Measurements from ENCODE around the gene DUSP5.

Gene DUSP5

DNA sequence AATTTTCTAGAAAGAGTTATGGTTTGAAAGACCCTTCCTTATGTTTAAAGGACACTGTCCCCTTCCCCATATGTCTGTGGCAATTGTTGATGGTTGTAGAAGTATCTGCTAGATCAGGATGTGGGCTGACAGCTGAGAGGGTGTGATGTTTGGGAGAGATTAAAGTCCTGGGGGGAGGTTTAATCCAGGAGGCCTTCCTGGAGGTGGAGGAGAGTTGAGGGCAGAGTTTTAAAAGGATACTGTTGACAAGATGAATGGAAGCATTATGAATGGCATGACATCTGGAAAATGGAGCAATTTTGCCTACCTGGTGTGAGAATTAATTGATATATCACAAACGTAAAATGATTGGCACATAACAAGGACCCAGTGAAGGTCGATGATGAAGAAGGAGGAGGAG lies 36.9 kb downstream of the DUSP5 start:
- no peaks in the 10 kb centered on the region for H3K27me3 ChIP-seq (ENCODE audit: control insufficient read depth, insufficient read depth, low read length)
- H3K9me3 ChIP-seq (ENCODE audit: control insufficient read depth, insufficient read depth, low read depth, low read length): no peaks in the 10 kb centered on the region
- no peaks in the 10 kb centered on the region for H3K36me3 ChIP-seq (ENCODE audit: control insufficient read depth, insufficient read depth, low read length)
- no peak overlapping the region for H3K27ac ChIP-seq (ENCODE audit: low read depth, low read length)
- no peak overlapping the region for H3K4me3 ChIP-seq (ENCODE audit: low read depth, low read length)
- peaks cover 24% of the 10 kb centered on the region for H3K4me1 ChIP-seq (ENCODE audit: control insufficient read depth, insufficient read depth, low read length)
- H3K9ac ChIP-seq (ENCODE audit: low read length): no peak overlapping the region

DNA sequence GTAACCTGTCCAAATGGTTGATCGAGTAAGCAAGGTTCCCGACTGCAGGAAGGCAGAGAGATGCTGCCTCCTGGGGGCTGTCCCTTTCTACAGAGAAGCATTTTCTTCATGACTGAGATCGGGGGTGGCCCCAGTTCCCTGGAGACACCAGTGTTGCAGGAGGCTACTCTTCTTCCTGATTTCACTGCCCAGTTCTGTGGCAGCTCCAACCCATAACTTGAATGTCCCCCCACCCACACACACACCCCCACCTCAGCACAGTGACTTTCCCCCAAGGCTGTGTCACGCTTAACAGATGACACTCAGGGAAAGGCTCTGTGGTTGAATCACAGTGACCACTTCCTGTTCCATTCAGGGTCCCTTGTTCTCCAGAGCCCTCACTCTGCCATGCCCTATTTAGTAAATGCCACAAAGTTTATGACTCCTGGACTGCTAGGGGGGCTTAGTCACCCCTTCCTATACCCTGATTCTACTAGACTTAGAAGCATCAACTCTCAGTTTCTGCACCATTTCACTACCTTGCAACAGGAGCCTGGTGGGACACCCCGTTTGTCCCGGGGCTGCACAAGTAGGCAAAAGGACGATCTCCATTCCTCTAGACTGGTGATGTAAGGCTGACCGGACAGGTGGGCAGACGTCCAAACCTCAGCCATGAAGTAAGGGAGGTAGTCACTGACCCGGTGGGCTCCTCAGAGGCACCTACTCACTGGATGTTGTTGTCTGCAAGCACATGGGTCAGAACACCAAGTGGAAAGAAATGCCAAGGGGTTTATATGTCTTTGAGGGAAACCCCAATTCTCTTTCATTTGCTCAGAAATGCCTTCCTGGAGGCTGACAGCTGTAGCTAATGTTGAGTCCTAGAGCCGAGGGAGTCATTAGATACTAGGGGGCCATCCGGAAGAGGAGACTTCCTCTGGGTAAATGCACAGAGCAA lies 38.5 kb downstream of the DUSP5 start:
- H3K36me3 ChIP-seq (ENCODE audit: control insufficient read depth, insufficient read depth, low read length): no peaks in the 10 kb centered on the region
- H3K4me1 ChIP-seq (ENCODE audit: control insufficient read depth, insufficient read depth, low read length): peaks cover 14% of the 10 kb centered on the region
- H3K4me3 ChIP-seq (ENCODE audit: low read depth, low read length): no peak overlapping the region
- H3K9me3 ChIP-seq (ENCODE audit: control insufficient read depth, insufficient read depth, low read depth, low read length): no peaks in the 10 kb centered on the region
- no peaks in the 10 kb centered on the region for H3K27me3 ChIP-seq (ENCODE audit: control insufficient read depth, insufficient read depth, low read length)
- H3K27ac ChIP-seq (ENCODE audit: low read depth, low read length): no peak overlapping the region
- no peak overlapping the region for H3K9ac ChIP-seq (ENCODE audit: low read length)

DNA sequence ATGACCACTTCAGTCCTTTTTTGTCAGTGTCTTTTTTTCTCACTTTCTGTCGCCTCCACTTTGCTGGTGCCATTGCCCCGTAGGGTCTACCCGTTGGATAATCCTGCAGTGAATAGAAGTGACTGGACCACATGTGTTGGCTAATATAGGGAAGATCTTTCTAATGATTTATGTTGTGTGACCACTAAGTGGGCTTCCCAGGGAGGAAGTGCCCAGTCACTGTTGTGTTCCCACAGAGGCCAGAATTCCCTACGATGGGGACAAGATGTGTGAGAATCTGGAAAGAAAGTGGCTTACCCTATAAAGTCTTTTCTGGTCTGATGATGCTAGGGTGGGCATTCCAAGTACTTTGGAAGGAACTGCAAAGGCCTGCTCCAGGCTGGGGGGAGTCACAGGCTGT lies 41.4 kb downstream of the DUSP5 start:
- no peaks in the 10 kb centered on the region for H3K27me3 ChIP-seq (ENCODE audit: control insufficient read depth, insufficient read depth, low read length)
- no peak overlapping the region for H3K27ac ChIP-seq (ENCODE audit: low read depth, low read length)
- H3K4me1 ChIP-seq (ENCODE audit: control insufficient read depth, insufficient read depth, low read length): peaks cover 9% of the 10 kb centered on the region; the same call in 1 of the 2 replicates
- H3K4me3 ChIP-seq (ENCODE audit: low read depth, low read length): no peak overlapping the region
- no peak overlapping the region for H3K9ac ChIP-seq (ENCODE audit: low read length)
- no peaks in the 10 kb centered on the region for H3K36me3 ChIP-seq (ENCODE audit: control insufficient read depth, insufficient read depth, low read length)
- H3K9me3 ChIP-seq (ENCODE audit: control insufficient read depth, insufficient read depth, low read depth, low read length): no peaks in the 10 kb centered on the region

DNA sequence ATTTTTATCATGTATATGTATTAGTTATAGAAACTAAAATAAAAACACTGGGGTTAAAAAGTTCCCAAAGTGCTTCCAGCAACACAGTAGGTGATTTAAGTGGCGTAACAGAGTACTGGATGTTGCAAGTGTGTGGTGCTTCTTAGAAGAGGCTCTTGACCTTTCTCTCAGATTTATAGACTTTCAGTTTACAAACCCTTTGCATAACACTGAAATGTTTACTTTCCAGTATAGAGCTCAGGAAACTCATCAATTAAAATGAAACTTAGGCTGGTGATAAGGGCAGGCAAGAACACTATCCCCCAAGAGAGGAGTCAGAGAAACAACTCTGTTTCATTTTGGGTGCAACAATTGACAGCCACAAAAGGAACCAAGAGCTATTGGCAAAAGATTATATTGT lies 42.3 kb downstream of the DUSP5 start:
- H3K4me1 ChIP-seq (ENCODE audit: control insufficient read depth, insufficient read depth, low read length): peaks cover 9% of the 10 kb centered on the region; the same call in 1 of the 2 replicates
- H3K36me3 ChIP-seq (ENCODE audit: control insufficient read depth, insufficient read depth, low read length): no peaks in the 10 kb centered on the region
- H3K27me3 ChIP-seq (ENCODE audit: control insufficient read depth, insufficient read depth, low read length): no peaks in the 10 kb centered on the region
- no peaks in the 10 kb centered on the region for H3K9me3 ChIP-seq (ENCODE audit: control insufficient read depth, insufficient read depth, low read depth, low read length)
- H3K9ac ChIP-seq (ENCODE audit: low read length): no peak overlapping the region
- no peak overlapping the region for H3K4me3 ChIP-seq (ENCODE audit: low read depth, low read length)
- H3K27ac ChIP-seq (ENCODE audit: low read depth, low read length): no peak overlapping the region

DNA sequence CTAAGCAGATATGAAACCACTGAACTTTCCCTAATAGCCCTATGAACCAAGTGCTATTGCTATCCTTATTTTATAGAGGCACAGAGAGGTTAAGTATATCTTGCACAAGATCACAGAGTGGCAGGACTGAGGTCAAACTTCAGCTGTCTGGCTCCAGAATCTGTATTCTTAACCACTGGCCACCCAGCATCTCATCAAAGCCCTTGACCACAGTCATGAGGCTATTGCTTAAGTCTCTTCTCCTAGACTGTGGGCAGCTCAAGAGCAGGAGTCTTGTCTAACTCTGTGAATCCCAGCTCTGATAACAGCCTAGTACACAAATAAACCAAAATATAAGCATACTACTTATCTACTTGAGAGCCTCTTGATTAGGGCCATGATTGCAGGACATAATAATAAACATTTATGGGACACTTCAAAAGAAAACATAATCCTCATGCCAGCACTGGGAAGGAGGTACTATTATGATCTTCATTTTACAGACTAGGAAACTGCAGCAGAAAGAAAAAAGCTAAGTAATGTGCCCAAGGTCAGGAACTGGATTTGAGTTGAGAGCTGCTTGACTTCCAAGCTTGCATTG lies 47.3 kb downstream of the DUSP5 start:
- no peak overlapping the region for H3K4me3 ChIP-seq (ENCODE audit: low read depth, low read length)
- H3K9ac ChIP-seq (ENCODE audit: low read length): no peak overlapping the region
- H3K9me3 ChIP-seq (ENCODE audit: control insufficient read depth, insufficient read depth, low read depth, low read length): no peaks in the 10 kb centered on the region
- no peaks in the 10 kb centered on the region for H3K4me1 ChIP-seq (ENCODE audit: control insufficient read depth, insufficient read depth, low read length)
- H3K36me3 ChIP-seq (ENCODE audit: control insufficient read depth, insufficient read depth, low read length): no peaks in the 10 kb centered on the region
- H3K27me3 ChIP-seq (ENCODE audit: control insufficient read depth, insufficient read depth, low read length): no peaks in the 10 kb centered on the region
- no peak overlapping the region for H3K27ac ChIP-seq (ENCODE audit: low read depth, low read length)

DNA sequence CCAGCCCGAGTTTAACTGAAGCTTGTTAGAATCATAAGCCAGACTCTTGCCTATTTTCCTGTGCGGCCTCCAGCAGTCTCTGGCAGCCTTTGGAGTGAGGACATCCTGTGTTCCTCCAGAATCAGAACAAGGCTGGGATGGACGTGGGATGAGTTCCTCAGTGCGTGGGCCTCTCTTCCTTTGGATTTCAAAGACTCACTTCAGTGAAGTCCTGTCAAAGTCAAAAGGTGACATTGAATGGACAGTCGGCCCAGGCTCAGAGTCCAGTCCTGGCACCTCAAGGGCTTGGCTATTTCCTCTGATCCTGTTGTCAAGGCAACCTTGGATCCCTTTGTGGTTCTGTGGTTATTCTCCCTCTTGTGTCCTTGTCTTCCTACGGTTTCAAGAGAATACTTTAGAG lies 48.4 kb downstream of the DUSP5 start:
- H3K4me1 ChIP-seq (ENCODE audit: control insufficient read depth, insufficient read depth, low read length): no peaks in the 10 kb centered on the region
- H3K9ac ChIP-seq (ENCODE audit: low read length): no peak overlapping the region
- H3K27ac ChIP-seq (ENCODE audit: low read depth, low read length): no peak overlapping the region

DNA sequence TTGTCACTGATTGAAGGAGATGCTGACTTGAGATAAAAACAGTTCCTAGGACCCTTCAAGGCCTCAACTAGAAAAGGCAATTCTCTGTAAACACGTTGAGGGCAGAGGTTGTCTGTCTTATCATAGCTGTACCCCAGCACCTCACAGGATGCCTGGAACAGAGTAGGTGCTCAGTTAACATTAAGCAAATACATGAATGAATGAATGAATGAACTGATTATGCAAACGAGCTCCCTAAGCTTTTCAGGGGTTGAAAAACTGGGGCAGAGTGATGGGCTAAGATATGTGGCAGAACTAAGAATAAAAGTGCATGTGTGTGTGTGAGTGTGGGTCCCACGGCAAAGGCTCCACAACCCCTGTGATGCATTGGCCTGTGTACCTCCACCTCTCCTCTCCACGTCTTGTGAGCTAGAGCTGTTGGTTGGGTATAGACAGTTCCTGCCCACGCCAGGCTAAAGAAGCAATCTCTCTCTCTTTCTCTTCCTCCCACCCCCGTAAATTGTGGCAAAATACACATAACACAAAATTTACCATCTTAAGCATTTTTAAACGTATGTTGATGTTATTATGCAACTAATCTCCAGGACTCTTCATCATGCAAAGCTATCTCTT lies 48.9 kb downstream of the DUSP5 start:
- Histone ChIP-seq H3K4me3 (ENCODE audit: low read depth, low read length) (no peak overlapping the region), H3K4me1 (ENCODE audit: control insufficient read depth, insufficient read depth, low read length) (no peaks in the 10 kb centered on the region), H3K36me3 (ENCODE audit: control insufficient read depth, insufficient read depth, low read length) (no peaks in the 10 kb centered on the region), H3K9me3 (ENCODE audit: control insufficient read depth, insufficient read depth, low read depth, low read length) (no peaks in the 10 kb centered on the region), H3K27me3 (ENCODE audit: control insufficient read depth, insufficient read depth, low read length) (no peaks in the 10 kb centered on the region), H3K27ac (ENCODE audit: low read depth, low read length) (no peak overlapping the region), H3K9ac (ENCODE audit: low read length) (no peak overlapping the region)

More for the DNA sequence above, 48.4 kb downstream of the DUSP5 start:
- H3K4me3 ChIP-seq (ENCODE audit: low read depth, low read length): no peak overlapping the region
- no peaks in the 10 kb centered on the region for H3K27me3 ChIP-seq (ENCODE audit: control insufficient read depth, insufficient read depth, low read length)
- H3K9me3 ChIP-seq (ENCODE audit: control insufficient read depth, insufficient read depth, low read depth, low read length): no peaks in the 10 kb centered on the region
- H3K36me3 ChIP-seq (ENCODE audit: control insufficient read depth, insufficient read depth, low read length): no peaks in the 10 kb centered on the region

DNA sequence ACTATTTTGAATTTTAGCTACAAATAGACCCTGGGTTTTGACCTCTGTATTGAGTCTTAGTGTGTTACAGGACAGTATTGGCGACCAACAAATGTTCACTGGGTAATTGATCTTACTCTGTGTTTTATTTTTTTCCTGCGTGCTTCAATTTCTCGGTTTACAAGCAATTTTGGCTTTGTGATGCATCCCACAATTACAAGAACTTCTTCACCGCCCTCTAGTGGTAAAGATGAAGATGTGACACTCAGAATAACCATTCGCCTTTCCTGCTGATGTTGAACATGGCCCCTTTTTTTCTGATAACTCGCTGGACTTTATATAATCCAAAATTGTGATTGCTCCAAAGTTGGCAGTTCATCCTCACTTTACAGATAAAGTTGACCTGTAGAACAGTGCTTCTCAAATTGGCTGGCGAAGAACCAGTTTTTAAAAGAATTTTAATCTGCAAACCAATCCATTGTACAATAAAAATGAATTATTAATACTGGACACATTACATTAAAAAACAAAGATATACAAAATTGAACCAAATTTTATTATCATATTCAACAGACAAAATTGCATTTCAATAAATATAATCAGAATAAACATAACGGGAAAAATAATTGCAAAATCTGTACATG lies 49.5 kb downstream of the DUSP5 start:
- H3K36me3 ChIP-seq (ENCODE audit: control insufficient read depth, insufficient read depth, low read length): no peaks in the 10 kb centered on the region

DNA sequence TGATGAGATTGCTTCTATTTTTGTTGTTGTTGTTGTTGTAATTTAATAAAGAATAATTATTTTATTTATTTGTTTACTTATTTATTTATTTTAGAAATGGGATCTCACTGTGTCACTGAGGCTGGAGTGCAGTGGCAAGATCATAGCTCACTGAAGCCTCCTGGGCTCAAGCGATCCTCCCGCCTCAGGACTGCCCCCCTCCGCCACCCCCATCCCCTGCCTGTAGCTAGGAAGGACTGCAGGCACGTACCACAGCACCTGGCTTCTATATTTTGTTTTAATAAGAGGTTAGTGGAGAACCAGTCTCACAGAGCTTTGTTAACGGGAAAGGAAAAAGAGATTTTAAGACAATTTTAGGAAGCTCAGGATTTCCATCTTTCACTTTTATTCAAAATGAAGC lies 50.3 kb downstream of the DUSP5 start:
- Histone ChIP-seq H3K4me3 (ENCODE audit: low read depth, low read length) (no peak overlapping the region), H3K9me3 (ENCODE audit: control insufficient read depth, insufficient read depth, low read depth, low read length) (peaks cover 8% of the 10 kb centered on the region), H3K27me3 (ENCODE audit: control insufficient read depth, insufficient read depth, low read length) (no peaks in the 10 kb centered on the region), H3K27ac (ENCODE audit: low read depth, low read length) (no peak overlapping the region), H3K9ac (ENCODE audit: low read length) (no peak overlapping the region), H3K4me1 (ENCODE audit: control insufficient read depth, insufficient read depth, low read length) (no peaks in the 10 kb centered on the region), H3K36me3 (ENCODE audit: control insufficient read depth, insufficient read depth, low read length) (no peaks in the 10 kb centered on the region)

More for the DNA sequence above, 49.5 kb downstream of the DUSP5 start:
- Histone ChIP-seq H3K4me1 (ENCODE audit: control insufficient read depth, insufficient read depth, low read length) (no peaks in the 10 kb centered on the region), H3K9ac (ENCODE audit: low read length) (no peak overlapping the region), H3K4me3 (ENCODE audit: low read depth, low read length) (no peak overlapping the region), H3K9me3 (ENCODE audit: control insufficient read depth, insufficient read depth, low read depth, low read length) (peaks cover 1% of the 10 kb centered on the region; the same call in 1 of the 2 replicates), H3K27me3 (ENCODE audit: control insufficient read depth, insufficient read depth, low read length) (no peaks in the 10 kb centered on the region), H3K27ac (ENCODE audit: low read depth, low read length) (no peak overlapping the region)

DNA sequence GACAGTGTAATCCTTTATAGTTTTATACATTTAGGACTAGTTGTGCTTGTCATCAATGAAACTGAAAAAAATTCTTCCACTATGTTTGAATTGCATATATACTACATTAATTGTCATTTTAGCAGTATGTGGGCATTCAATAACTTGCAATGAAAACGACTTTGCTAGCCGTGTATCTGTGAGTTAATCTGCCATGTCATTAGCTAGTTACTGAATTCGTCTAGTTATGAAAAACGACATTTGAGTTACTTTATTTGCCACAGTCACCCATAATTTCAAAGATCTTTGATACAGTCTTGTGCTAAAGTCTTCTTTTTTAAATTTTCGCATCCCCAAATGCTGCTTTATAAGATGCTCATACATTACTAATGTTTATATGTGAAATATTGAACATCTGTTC lies 51.5 kb downstream of the DUSP5 start:
- Histone ChIP-seq H3K4me3 (ENCODE audit: low read depth, low read length) (no peak overlapping the region), H3K36me3 (ENCODE audit: control insufficient read depth, insufficient read depth, low read length) (no peaks in the 10 kb centered on the region), H3K27ac (ENCODE audit: low read depth, low read length) (no peak overlapping the region), H3K27me3 (ENCODE audit: control insufficient read depth, insufficient read depth, low read length) (no peaks in the 10 kb centered on the region), H3K9me3 (ENCODE audit: control insufficient read depth, insufficient read depth, low read depth, low read length) (peaks cover 8% of the 10 kb centered on the region), H3K9ac (ENCODE audit: low read length) (no peak overlapping the region), H3K4me1 (ENCODE audit: control insufficient read depth, insufficient read depth, low read length) (peaks cover 7% of the 10 kb centered on the region)

DNA sequence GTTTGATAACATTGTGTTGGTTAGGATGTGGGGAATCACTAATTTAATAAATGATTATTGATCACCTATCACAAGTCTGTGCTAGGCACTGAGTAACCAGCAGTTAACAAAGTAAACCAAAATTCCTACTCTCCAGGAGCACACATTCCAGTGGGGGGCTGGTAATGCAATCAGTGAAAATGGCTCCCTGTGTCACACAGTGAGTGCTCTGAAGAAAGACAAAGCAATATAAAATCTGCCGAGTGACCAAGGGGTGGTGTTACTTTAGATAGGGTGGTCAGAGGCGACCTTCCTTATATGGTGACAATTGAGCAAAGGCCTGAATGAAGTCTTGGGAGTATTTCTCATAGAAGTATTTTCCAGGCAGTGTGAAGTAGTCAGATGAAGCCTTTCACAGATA lies 56.2 kb downstream of the DUSP5 start:
- Histone ChIP-seq H3K4me3 (ENCODE audit: low read depth, low read length) (no peak overlapping the region), H3K27me3 (ENCODE audit: control insufficient read depth, insufficient read depth, low read length) (no peaks in the 10 kb centered on the region), H3K4me1 (ENCODE audit: control insufficient read depth, insufficient read depth, low read length) (peaks cover 11% of the 10 kb centered on the region), H3K9me3 (ENCODE audit: control insufficient read depth, insufficient read depth, low read depth, low read length) (peaks cover 8% of the 10 kb centered on the region), H3K27ac (ENCODE audit: low read depth, low read length) (peak overlapping the region; percentile 71), H3K36me3 (ENCODE audit: control insufficient read depth, insufficient read depth, low read length) (no peaks in the 10 kb centered on the region), H3K9ac (ENCODE audit: low read length) (peak overlapping the region; percentile 32)
